ENCODE measurements around the gene TBL3. TPM values are rescaled to one million over a fixed set of nuclear protein-coding genes. Genes with fewer than 3 reads are reported as not detected.
A peak's percentile ranks its signal among the peaks of the same experiment; 100 is the strongest.

The TBL3 gene
- total RNA-seq, 1 experiment from 2014 or later: 73.4 TPM

GRCh38 chr16:1961651-1962067 lies 10.2 kb upstream of the TBL3 start:
- peaks cover 35% of the 10 kb centered on the region for H3K36me3 Mint-ChIP-seq
- peak overlapping the region; percentile 82; the same call in 1 of the 2 replicates for H3K27ac Mint-ChIP-seq
- DNase-seq (ENCODE audit: low spot score) (no peak), ATAC-seq (peak; percentile 2)
- H3K27me3 Mint-ChIP-seq (ENCODE audit: low read depth): peaks cover 3% of the 10 kb centered on the region; the same call in 1 of the 2 replicates
- no peaks in the 10 kb centered on the region for H3K9me3 Mint-ChIP-seq
- ChIA-PET POLR2A (interaction anchor here (0.7 to 2.0 kb wide), 5 partner anchors 9 to 194 kb away, joined by 3 to 10 read pairs (median 5); partner anchors contain the start of genes NTHL1, TBL3, TRAF7 and TSC2), CTCF (interaction anchor here (1.0 to 1.7 kb wide), 4 partner anchors 15 to 38 kb away, joined by 3 to 5 read pairs (median 4); no protein-coding TSS in a partner anchor)
- peaks cover 39% of the 10 kb centered on the region for H3K4me1 Mint-ChIP-seq
- H3K4me3 Mint-ChIP-seq: peak overlapping the region; percentile 94
- TF ChIP-seq NR1H2 (CRISPR knock-in tag; IDR thresholded peaks at IDR 0.05): no peak
- 0 out of 2 replicates have a peak, but pooled peaks have one; percentile 46 for TF ChIP-seq ZNF281 (CRISPR knock-in tag; IDR thresholded peaks at IDR 0.05)
- TF ChIP-seq NFATC4 (CRISPR knock-in tag; IDR thresholded peaks at IDR 0.05): peak; percentile 11; the same call in 1 of the 2 replicates
- TF ChIP-seq E2F1 (CRISPR knock-in tag; IDR thresholded peaks at IDR 0.05): no peak
- no peak for TF ChIP-seq TEAD1 (CRISPR knock-in tag; IDR thresholded peaks at IDR 0.05)
- TF ChIP-seq, protein P1, sequence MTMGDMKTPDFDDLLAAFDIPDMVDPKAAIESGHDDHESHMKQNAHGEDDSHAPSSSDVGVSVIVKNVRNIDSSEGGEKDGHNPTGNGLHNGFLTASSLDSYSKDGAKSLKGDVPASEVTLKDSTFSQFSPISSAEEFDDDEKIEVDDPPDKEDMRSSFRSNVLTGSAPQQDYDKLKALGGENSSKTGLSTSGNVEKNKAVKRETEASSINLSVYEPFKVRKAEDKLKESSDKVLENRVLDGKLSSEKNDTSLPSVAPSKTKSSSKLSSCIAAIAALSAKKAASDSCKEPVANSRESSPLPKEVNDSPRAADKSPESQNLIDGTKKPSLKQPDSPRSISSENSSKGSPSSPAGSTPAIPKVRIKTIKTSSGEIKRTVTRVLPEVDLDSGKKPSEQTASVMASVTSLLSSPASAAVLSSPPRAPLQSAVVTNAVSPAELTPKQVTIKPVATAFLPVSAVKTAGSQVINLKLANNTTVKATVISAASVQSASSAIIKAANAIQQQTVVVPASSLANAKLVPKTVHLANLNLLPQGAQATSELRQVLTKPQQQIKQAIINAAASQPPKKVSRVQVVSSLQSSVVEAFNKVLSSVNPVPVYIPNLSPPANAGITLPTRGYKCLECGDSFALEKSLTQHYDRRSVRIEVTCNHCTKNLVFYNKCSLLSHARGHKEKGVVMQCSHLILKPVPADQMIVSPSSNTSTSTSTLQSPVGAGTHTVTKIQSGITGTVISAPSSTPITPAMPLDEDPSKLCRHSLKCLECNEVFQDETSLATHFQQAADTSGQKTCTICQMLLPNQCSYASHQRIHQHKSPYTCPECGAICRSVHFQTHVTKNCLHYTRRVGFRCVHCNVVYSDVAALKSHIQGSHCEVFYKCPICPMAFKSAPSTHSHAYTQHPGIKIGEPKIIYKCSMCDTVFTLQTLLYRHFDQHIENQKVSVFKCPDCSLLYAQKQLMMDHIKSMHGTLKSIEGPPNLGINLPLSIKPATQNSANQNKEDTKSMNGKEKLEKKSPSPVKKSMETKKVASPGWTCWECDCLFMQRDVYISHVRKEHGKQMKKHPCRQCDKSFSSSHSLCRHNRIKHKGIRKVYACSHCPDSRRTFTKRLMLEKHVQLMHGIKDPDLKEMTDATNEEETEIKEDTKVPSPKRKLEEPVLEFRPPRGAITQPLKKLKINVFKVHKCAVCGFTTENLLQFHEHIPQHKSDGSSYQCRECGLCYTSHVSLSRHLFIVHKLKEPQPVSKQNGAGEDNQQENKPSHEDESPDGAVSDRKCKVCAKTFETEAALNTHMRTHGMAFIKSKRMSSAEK (CRISPR knock-in tag; IDR thresholded peaks at IDR 0.05; ENCODE audit: borderline replicate concordance): peak; percentile 90; the same call in 1 of the 2 replicates
- 0 out of 2 replicates have a peak, but pooled peaks have one; percentile 32 for TF ChIP-seq SMAD3 (CRISPR knock-in tag; IDR thresholded peaks at IDR 0.05; ENCODE audit: borderline replicate concordance)
- TF ChIP-seq GRHL2 (CRISPR knock-in tag; IDR thresholded peaks at IDR 0.05; ENCODE audit: insufficient replicate concordance, severe bottlenecking): no peak
- TF ChIP-seq GTF2I (CRISPR knock-in tag; conservative IDR thresholded peaks at IDR 0.05): no peak
- TF ChIP-seq, protein P2, sequence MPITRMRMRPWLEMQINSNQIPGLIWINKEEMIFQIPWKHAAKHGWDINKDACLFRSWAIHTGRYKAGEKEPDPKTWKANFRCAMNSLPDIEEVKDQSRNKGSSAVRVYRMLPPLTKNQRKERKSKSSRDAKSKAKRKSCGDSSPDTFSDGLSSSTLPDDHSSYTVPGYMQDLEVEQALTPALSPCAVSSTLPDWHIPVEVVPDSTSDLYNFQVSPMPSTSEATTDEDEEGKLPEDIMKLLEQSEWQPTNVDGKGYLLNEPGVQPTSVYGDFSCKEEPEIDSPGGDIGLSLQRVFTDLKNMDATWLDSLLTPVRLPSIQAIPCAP (CRISPR knock-in tag; IDR thresholded peaks at IDR 0.05): peak; percentile 51; the same call in 1 of the 2 replicates
- no peak for TF ChIP-seq IRF2 (CRISPR knock-in tag; IDR thresholded peaks at IDR 0.05; ENCODE audit: borderline replicate concordance, low read depth)
- TF ChIP-seq PREB (CRISPR knock-in tag; IDR thresholded peaks at IDR 0.05; ENCODE audit: borderline replicate concordance): no peak
- TF ChIP-seq ZNF317 (CRISPR knock-in tag; IDR thresholded peaks at IDR 0.05; ENCODE audit: borderline replicate concordance, low read depth): no peak
- TF ChIP-seq ZNF425 (CRISPR knock-in tag; conservative IDR thresholded peaks at IDR 0.05): peak; percentile 51; the same call in 1 of the 2 replicates
- TF ChIP-seq ZNF423 (CRISPR knock-in tag; IDR thresholded peaks at IDR 0.05): peak; percentile 51
